ENCODE data around the gene KCNJ4.

Gene KCNJ4

GRCh38 chr22:38455076-38455529 lies at the start of gene KCNJ4:
Gene KCNJ4, minus strand, starts transcription at chr22:38455199. Its CDS starts 27,067 bp downstream, at chr22:38428132.
- TF ChIP-seq CTCF (IDR thresholded peaks at IDR 0.05) (no peak), ZFX (IDR thresholded peaks at IDR 0.05; ENCODE audit: borderline replicate concordance) (no peak)
- H3K27ac ChIP-seq: no peak within 1 kb of the TSS

GRCh38 chr22:38503021-38503420 lies 48.0 kb upstream of the KCNJ4 start:
- peak overlapping the region; percentile 7; the same call in 1 of the 2 replicates for H3K27ac ChIP-seq
- TF ChIP-seq ZFX (IDR thresholded peaks at IDR 0.05; ENCODE audit: borderline replicate concordance): no peak
- no peak for TF ChIP-seq CTCF (IDR thresholded peaks at IDR 0.05)

GRCh38 chr22:38501797-38502672 lies 47.0 kb upstream of the KCNJ4 start:
- peak overlapping the region; percentile 7; the same call in 1 of the 2 replicates for H3K27ac ChIP-seq
- TF ChIP-seq CTCF (IDR thresholded peaks at IDR 0.05): no peak
- no peak for TF ChIP-seq ZFX (IDR thresholded peaks at IDR 0.05; ENCODE audit: borderline replicate concordance)

- H3K27ac ChIP-seq: no peak overlapping the region
- TF ChIP-seq ZFX (IDR thresholded peaks at IDR 0.05; ENCODE audit: borderline replicate concordance): no peak
- TF ChIP-seq CTCF (IDR thresholded peaks at IDR 0.05): no peak
Observed at GRCh38 chr22:38497869-38498268, 42.9 kb upstream of the KCNJ4 start.

- no peak overlapping the region for H3K27ac ChIP-seq
- TF ChIP-seq CTCF (IDR thresholded peaks at IDR 0.05) (no peak), ZFX (IDR thresholded peaks at IDR 0.05; ENCODE audit: borderline replicate concordance) (no peak)
Observed at GRCh38 chr22:38494939-38495338, 39.9 kb upstream of the KCNJ4 start.

GRCh38 chr22:38494498-38494897 lies 39.5 kb upstream of the KCNJ4 start:
- TF ChIP-seq CTCF (IDR thresholded peaks at IDR 0.05) (no peak), ZFX (IDR thresholded peaks at IDR 0.05; ENCODE audit: borderline replicate concordance) (no peak)
- H3K27ac ChIP-seq: no peak overlapping the region

GRCh38 chr22:38491707-38492348 lies 36.8 kb upstream of the KCNJ4 start:
- peak overlapping the region; percentile 34 for H3K27ac ChIP-seq

More at GRCh38 chr22:38491707-38492348, 36.8 kb upstream of the KCNJ4 start:
- TF ChIP-seq CTCF (IDR thresholded peaks at IDR 0.05) (no peak), ZFX (IDR thresholded peaks at IDR 0.05; ENCODE audit: borderline replicate concordance) (no peak)
